OCI-LY1 (cell line): Measurements from ENCODE around the gene CPSF4.

Experiments
- H2AFZ ChIP-seq: fragments of 200-600 bp; sonication (generic), shearing (Covaris generic); 2 replicates; pipeline ENCODE4 v1.6.0; 2014; ENCODE audit warnings: antibody characterized with exemption, mild to moderate bottlenecking, low read length
- H3F3A ChIP-seq: fragments of 200-600 bp; sonication (generic), shearing (Covaris generic); 2 replicates; pipeline ENCODE4 v1.6.0; 2014; ENCODE audit warnings: mild to moderate bottlenecking, antibody characterized with exemption, low read length, moderate library complexity; ENCODE audit not compliant: insufficient read depth
- H3K27ac ChIP-seq: fragments of 200-600 bp; sonication (generic); 2 replicates; pipeline ENCODE4 v1.5.1; 2014; ENCODE audit warnings: low read length, mixed run types, mild to moderate bottlenecking, low read depth; ENCODE audit not compliant: poor library complexity, severe bottlenecking
- H3K27me3 ChIP-seq: fragments of 200-600 bp; sonication (generic); 2 replicates; pipeline ENCODE4 v1.6.0; 2014; ENCODE audit warnings: antibody characterized with exemption, mild to moderate bottlenecking, low read length, moderate library complexity; ENCODE audit not compliant: insufficient read depth
- H3K36me3 ChIP-seq: fragments of 200-600 bp; sonication (generic); 2 replicates; pipeline ENCODE4 v1.6.1; 2014; ENCODE audit warnings: mild to moderate bottlenecking, antibody characterized with exemption, low read length, moderate library complexity, mixed read lengths; ENCODE audit not compliant: insufficient read depth
- H3K4me1 ChIP-seq: fragments of 200-600 bp; sonication (generic); 2 replicates; pipeline ENCODE4 v1.5.1; 2014; ENCODE audit warnings: mild to moderate bottlenecking, low read length, moderate library complexity; ENCODE audit not compliant: insufficient read depth, severe bottlenecking
- H3K4me2 ChIP-seq: fragments of 200-600 bp; sonication (generic), shearing (Covaris generic); 2 replicates; pipeline ENCODE4 v1.6.1; 2014; ENCODE audit warnings: low read length
- H3K4me3 ChIP-seq: fragments of 200-600 bp; sonication (generic); 2 replicates; pipeline ENCODE4 v1.5.1; 2014; ENCODE audit warnings: low read length, low read depth, mild to moderate bottlenecking, mixed read lengths; ENCODE audit not compliant: poor library complexity, severe bottlenecking
- H3K79me2 ChIP-seq: fragments of 200-600 bp; shearing (Covaris generic); 2 replicates; pipeline ENCODE4 v1.6.1; 2016; ENCODE audit warnings: mixed run types, low read length, mixed read lengths; ENCODE audit not compliant: insufficient read depth
- H3K9ac ChIP-seq: fragments of 200-600 bp; sonication (generic), shearing (Covaris generic); 2 replicates; pipeline ENCODE4 v1.6.1; 2014; ENCODE audit warnings: mild to moderate bottlenecking, low read length, mixed read lengths
- H3K9me2 ChIP-seq: fragments of 200-600 bp; sonication (generic), shearing (Covaris generic); 2 replicates; pipeline ENCODE4 v1.6.1; 2014; ENCODE audit warnings: low read depth, mild to moderate bottlenecking, low read length, mixed read lengths
- H3K9me3 ChIP-seq: fragments of 200-600 bp; shearing (Covaris generic); 2 replicates; pipeline ENCODE4 v1.6.1; 2014; ENCODE audit warnings: low read length, mixed read lengths
- H4K20me1 ChIP-seq: fragments of 200-600 bp; sonication (generic), shearing (Covaris generic); 2 replicates; pipeline ENCODE4 v1.6.0; 2016; ENCODE audit warnings: mild to moderate bottlenecking, low read length; ENCODE audit not compliant: insufficient read depth
- CTCF ChIP-seq: fragments of 200-600 bp; sonication (generic), shearing (Covaris generic); IDR thresholded peaks from 2 replicates; pipeline ENCODE4 v1.5.1; 2017; ENCODE audit warnings: mild to moderate bottlenecking, antibody characterized with exemption, low read length, moderate library complexity, mixed read lengths
- EZH2 ChIP-seq: fragments of 200-600 bp; sonication (generic), shearing (Covaris generic); IDR thresholded peaks from 2 replicates; pipeline ENCODE4 v1.8.0; 2017; ENCODE audit warnings: borderline replicate concordance, mixed run types, mild to moderate bottlenecking, antibody characterized with exemption, low read length, moderate library complexity, mixed read lengths

The CPSF4 gene

GRCh38 chr7:99455874-99456273, 17.1 kb downstream of the CPSF4 start:
- no peaks in the 10 kb centered on the region for H3K9me3 ChIP-seq
- H3K79me2 ChIP-seq, result peaks cover 16% of the 10 kb centered on the region
- peaks cover 3% of the 10 kb centered on the region for H3K4me1 ChIP-seq
- no peaks in the 10 kb centered on the region for H3K27me3 ChIP-seq
- H3K4me3 ChIP-seq, result no peak overlapping the region
- no peak overlapping the region for H2AFZ ChIP-seq
- no peak for TF ChIP-seq EZH2
- TF ChIP-seq CTCF, result no peak
- peaks cover 98% of the 10 kb centered on the region for H3K36me3 ChIP-seq
- H4K20me1 ChIP-seq, result no peaks in the 10 kb centered on the region
- no peaks in the 10 kb centered on the region for H3K9me2 ChIP-seq
- no peak overlapping the region for H3K9ac ChIP-seq
- no peaks in the 10 kb centered on the region; the same call in 1 of the 2 replicates for H3F3A ChIP-seq
- no peak overlapping the region for H3K27ac ChIP-seq
- H3K4me2 ChIP-seq, result no peak overlapping the region

- H3K4me3 ChIP-seq, result no peak overlapping the region
- H3K4me2 ChIP-seq, result no peak overlapping the region
- H3K79me2 ChIP-seq, result peaks cover 20% of the 10 kb centered on the region
- H3K9me3 ChIP-seq, result no peaks in the 10 kb centered on the region
- H3F3A ChIP-seq, result no peaks in the 10 kb centered on the region; the same call in 1 of the 2 replicates
- peaks cover 6% of the 10 kb centered on the region for H3K4me1 ChIP-seq
- no peak overlapping the region for H3K27ac ChIP-seq
- no peak overlapping the region for H3K9ac ChIP-seq
- H2AFZ ChIP-seq, result no peak overlapping the region
- H3K9me2 ChIP-seq, result no peaks in the 10 kb centered on the region
- peaks cover 98% of the 10 kb centered on the region for H3K36me3 ChIP-seq
- H3K27me3 ChIP-seq, result no peaks in the 10 kb centered on the region
- no peak for TF ChIP-seq EZH2
- TF ChIP-seq CTCF, result no peak
- no peaks in the 10 kb centered on the region for H4K20me1 ChIP-seq
These were observed 17.5 kb downstream of the CPSF4 start for GRCh38 chr7:99456288-99456687.

GRCh38 chr7:99457050-99457649, 18.4 kb downstream of the CPSF4 start:
- Histone ChIP-seq H3K36me3 (peaks cover 98% of the 10 kb centered on the region), H4K20me1 (no peaks in the 10 kb centered on the region), H3K9ac (no peak overlapping the region), H3F3A (no peaks in the 10 kb centered on the region; the same call in 1 of the 2 replicates), H3K79me2 (peaks cover 26% of the 10 kb centered on the region), H3K4me3 (no peak overlapping the region), H3K27ac (no peak overlapping the region), H3K9me2 (no peaks in the 10 kb centered on the region), H2AFZ (no peak overlapping the region), H3K4me2 (no peak overlapping the region), H3K4me1 (peaks cover 6% of the 10 kb centered on the region), H3K27me3 (no peaks in the 10 kb centered on the region), H3K9me3 (no peaks in the 10 kb centered on the region)
- TF ChIP-seq CTCF (no peak), EZH2 (no peak)
